GM12878 (cell line): ENCODE results near the gene UBXN11. TPM values are rescaled to one million over a fixed set of nuclear protein-coding genes. Genes with fewer than 3 reads are reported as not detected.

Source experiments
- ATAC-seq: fragments of 200-7000 bp; cut with Tn5 transposase; 3 replicates; pipeline ENCODE4 v1.9.1; 2020; ENCODE audit warnings: mild to moderate bottlenecking, moderate library complexity
- BruUV-seq: library from RNA; stranded (reverse); fragments of 400-500 nt; replicated peaks from 2 replicates; lab custom pipeline; 2021; lab: Mats Ljungman, UMichigan
- CTCF ChIA-PET: fragments of 300-600 bp; sonication (Branson Sonifier 250); formaldehyde crosslinking; extraction: SDS; loops from one replicate; lab custom pipeline; 2021; ENCODE audit warnings: inconsistent platforms; lab: Yijun Ruan, JAX
- POLR2A ChIA-PET: fragments of 350-600 bp; formaldehyde crosslinking; extraction: SDS; loops from one replicate; lab custom pipeline; 2021; ENCODE audit warnings: inconsistent platforms; lab: Charles Lee
- RAD21 ChIA-PET: fragments of 300-600 bp; sonication (Branson Sonifier 250); formaldehyde crosslinking; loops from one replicate; lab custom pipeline; 2023; ENCODE audit warnings: antibody characterized with exemption; ENCODE audit not compliant: unreplicated experiment; lab: Charles Lee
- SMC1A ChIA-PET: fragments of 300-600 bp; sonication (Branson Sonifier 250); formaldehyde crosslinking; loops from one replicate; lab custom pipeline; 2023; ENCODE audit not compliant: unreplicated experiment, uncharacterized antibody; lab: Charles Lee
- DNase-seq: peaks from one replicate; pipeline ENCODE4 v3.0.0-alpha.2; 2011; ENCODE audit warnings: low read depth, low spot score
- FAIRE-seq: peaks from 3 replicates; lab custom pipeline; 2011; peaks lifted over from hg19 to GRCh38; lab: Jason Lieb, UNC
- H2AFZ ChIP-seq: 2 replicates; pipeline ENCODE4 v1.6.0; 2011; ENCODE audit warnings: low read depth, low read length, control low read depth; ENCODE audit not compliant: control insufficient read depth
- H3K27ac ChIP-seq: 2 replicates; pipeline ENCODE4 v1.5.1; 2011; ENCODE audit warnings: control low read depth; ENCODE audit not compliant: control insufficient read depth, insufficient read depth
- H3K27me3 ChIP-seq, 2 experiments: replicated peaks in 1 of 2; 2 replicates each; pipeline versions ENCODE4 v1.6.0 to v1.6.1; 2011; ENCODE audit warnings: low read length in 1 of 2; ENCODE audit not compliant: control insufficient read depth in 2 of 2, insufficient read depth in 2 of 2
- H3K36me3 ChIP-seq, 2 experiments: 2 replicates each; pipeline ENCODE4 v1.5.1; 2011; ENCODE audit warnings: low read length in 1 of 2; ENCODE audit not compliant: control insufficient read depth in 2 of 2, insufficient read depth in 2 of 2
- H3K4me1 ChIP-seq: 2 replicates; pipeline ENCODE4 v1.6.1; 2011; ENCODE audit warnings: mild to moderate bottlenecking, low read length, moderate library complexity, mixed read lengths; ENCODE audit not compliant: control insufficient read depth, insufficient read depth
- H3K4me2 ChIP-seq: 2 replicates; pipeline ENCODE4 v1.6.0; 2011; ENCODE audit warnings: control low read depth; ENCODE audit not compliant: control insufficient read depth, insufficient read depth
- H3K4me3 ChIP-seq: fragments of 200-600 bp; sonication (generic); 2 replicates; pipeline ENCODE4 v1.5.1; 2016
- H3K79me2 ChIP-seq: 2 replicates; pipeline ENCODE4 v1.6.0; 2011; ENCODE audit warnings: low read length; ENCODE audit not compliant: control insufficient read depth, insufficient read depth
- H3K9ac ChIP-seq: 2 replicates; pipeline ENCODE4 v1.8.0; 2011; ENCODE audit warnings: low read length, control low read depth, mixed read lengths; ENCODE audit not compliant: control insufficient read depth, insufficient read depth
- H3K9me3 ChIP-seq: replicated peaks from 3 replicates; pipeline ENCODE4 v1.5.1; 2011; ENCODE audit warnings: mild to moderate bottlenecking, low read length; ENCODE audit not compliant: control insufficient read depth, insufficient read depth
- H4K20me1 ChIP-seq: 2 replicates; pipeline ENCODE4 v1.6.0; 2011; ENCODE audit not compliant: control insufficient read depth, insufficient read depth
- BCLAF1 ChIP-seq: fragments of 450-650 bp; IDR thresholded peaks from 2 replicates; pipeline ENCODE4 v1.6.1; 2017; ENCODE audit warnings: antibody characterized with exemption, mild to moderate bottlenecking, moderate library complexity
- BMI1 ChIP-seq: fragments of 450-650 bp; IDR thresholded peaks from 2 replicates; pipeline ENCODE4 v1.6.1; 2016; ENCODE audit warnings: mild to moderate bottlenecking, moderate library complexity, borderline replicate concordance
- CBFB ChIP-seq: IDR thresholded peaks from 2 replicates; pipeline ENCODE4 v1.6.1; 2016; ENCODE audit warnings: antibody characterized with exemption, low read depth
- ETV6 ChIP-seq, 2 experiments: fragments of 450-650 bp in 1 of 2; IDR thresholded peaks in 1 of 2; conservative IDR thresholded peaks in 1 of 2; 2 replicates each; pipeline ENCODE4 v1.6.1; 2014; ENCODE audit warnings: antibody characterized with exemption in 1 of 2, borderline replicate concordance in 1 of 2, low read depth in 1 of 2, mild to moderate bottlenecking in 1 of 2, moderate library complexity in 1 of 2
- NR2F1 ChIP-seq: fragments of 450-650 bp; conservative IDR thresholded peaks from 2 replicates; pipeline ENCODE4 v1.6.1; 2017; ENCODE audit warnings: mild to moderate bottlenecking
- RAD21 ChIP-seq: IDR thresholded peaks from 2 replicates; pipeline ENCODE4 v1.6.1; 2011; ENCODE audit warnings: mild to moderate bottlenecking, low read depth, low read length, moderate library complexity; ENCODE audit not compliant: insufficient read depth
- SUPT20H ChIP-seq: IDR thresholded peaks from 2 replicates; pipeline ENCODE4 v1.6.1; 2011; ENCODE audit warnings: low read depth, mild to moderate bottlenecking, low read length, moderate library complexity, borderline replicate concordance; ENCODE audit not compliant: control insufficient read depth
- TCF7 ChIP-seq: IDR thresholded peaks from 2 replicates; pipeline ENCODE4 v1.6.1; 2014; ENCODE audit warnings: antibody characterized with exemption, borderline replicate concordance
- YBX1 ChIP-seq: fragments of 450-650 bp; IDR thresholded peaks from 2 replicates; pipeline ENCODE4 v1.6.1; 2016; ENCODE audit warnings: antibody characterized with exemption
- ZBTB33 ChIP-seq: fragments of 450-650 bp; IDR thresholded peaks from 2 replicates; pipeline ENCODE4 v1.6.1; 2017; ENCODE audit warnings: mild to moderate bottlenecking
- ZNF274 ChIP-seq: IDR thresholded peaks from one replicate; pipeline ENCODE4 v1.8.0; 2011; ENCODE audit not compliant: insufficient read length, insufficient read depth
- WGBS: methylation state at CpG from one replicate; pipeline ENCODE4 v1.1.6; 2016; ENCODE audit warnings: low lambda C conversion rate; ENCODE audit not compliant: insufficient replicate concordance, insufficient coverage; ENCODE audit errors: missing lambda C conversion rate; 5-methylcytosine and 5-hydroxymethylcytosine counted together
- in situ Hi-C: fragments of 300-500 bp; cut with MboI; formaldehyde crosslinking; loops from 9 replicates; pipeline ENCODE4 v1.14.3; 2018; ENCODE audit warnings: mixed read lengths
- intact Hi-C: fragments of 100-400 bp; cut with micrococcal nuclease; formaldehyde crosslinking; loops from one replicate; pipeline ENCODE4 v1.14.2; 2022; ENCODE audit not compliant: unreplicated experiment
- polyA plus RNA-seq, 11 experiments: library from polyadenylated mRNA; depleted of rRNA in 4 of 11; unstranded in 6 of 11; stranded (reverse) in 5 of 11; fragments of >200 nt; fragmentation: Nextera tagmentation in 4 of 11; fragmentation: Illumina TruSeq in 1 of 11; extraction: Ambion mirVana in 4 of 11; extraction: Trizol in 1 of 11; gene quantifications; 1 replicate in 1 of 11; 2 replicates in 10 of 11; pipeline versions ENCODE4 v1.2.1 to v1.2.3, GENCODE V29; 2011 to 2016; ENCODE audit warnings: inconsistent platforms in 2 of 11, missing spikeins in 2 of 11, low read depth in 1 of 11
- total RNA-seq, 4 experiments: library from RNA; depleted of rRNA in 3 of 4; stranded (reverse); fragments of >200 nt in 3 of 4; fragmentation: Illumina TruSeq in 1 of 4; extraction: Trizol in 1 of 4; gene quantifications; 2 replicates each; pipeline versions ENCODE4 v1.2.1 to v1.2.3, GENCODE V29; 2013 to 2021

Gene UBXN11
- total and polyA plus RNA-seq, 10 of the 15 experiments (the other 5 are each of a cell fraction or from before 2014, with no cell fraction given) = 0.32 to 34.4 (median 9.6) TPM

GRCh38 chr1:26328597-26328996, 22.2 kb upstream of the UBXN11 start:
- intact Hi-C loops = no loop called here

More at GRCh38 chr1:26328597-26328996, 22.2 kb upstream of the UBXN11 start:
- RAD21 ChIA-PET = interaction anchor here (1.5 kb wide), 1 partner anchor 40 kb away, joined by 7 read pairs; no protein-coding TSS in a partner anchor
- TF ChIP-seq RAD21 (no peak), BCLAF1 (no peak), ZBTB33 (no peak), NR2F1 (no peak), ZNF274 (no peak), SUPT20H (no peak), TCF7 (no peak), BMI1 (no peak), ETV6 (conservative IDR thresholded peaks at IDR 0.05 in 1 of 2, IDR thresholded peaks at IDR 0.05 in 1 of 2; ENCODE audit: borderline replicate concordance in 1 of 2, low read depth in 1 of 2) (no peak), YBX1 (no peak), CBFB (no peak)
- TF ChIP-seq, all 136 proteins: peak for 0
- CTCF ChIA-PET = interaction anchor here (0.8 to 7.3 kb wide), 6 partner anchors 43 to 159 kb away, joined by 3 to 47 read pairs (median 4); partner anchors contain the start of gene ZNF593
- no peaks in the 10 kb centered on the region for H3K79me2 ChIP-seq
- SMC1A ChIA-PET = interaction anchor here (1.0 kb wide), 1 partner anchor 53 kb away, joined by 3 read pairs; no protein-coding TSS in a partner anchor
- in situ Hi-C loops = no loop called here
- WGBS = 55% methylated on average over 8 of the region's 8 CpGs
- no peak overlapping the region for H3K27ac ChIP-seq
- no peaks in the 10 kb centered on the region for H4K20me1 ChIP-seq
- H3K4me1 ChIP-seq = no peaks in the 10 kb centered on the region
- no peaks in the 10 kb centered on the region for H3K9me3 ChIP-seq
- ATAC-seq (no peak), FAIRE-seq (no peak), DNase-seq (no peak)
- BruUV-seq = no TSS peak
- H2AFZ ChIP-seq = no peak overlapping the region
- POLR2A ChIA-PET = no interaction called here
- H3K36me3 ChIP-seq = no peaks in the 10 kb centered on the region
- no peak overlapping the region for H3K9ac ChIP-seq
- H3K27me3 ChIP-seq = no peaks in the 10 kb centered on the region; a peak in 1 of 4 replicates
- H3K4me2 ChIP-seq = no peak overlapping the region
- no peak overlapping the region for H3K4me3 ChIP-seq
